Measurements from ENCODE around the gene GIT1. TPM values are rescaled to one million over a fixed set of nuclear protein-coding genes. Genes with fewer than 3 reads are reported as not detected.

Gene GIT1
- total RNA-seq, 1 experiment from 2014 or later = 24.2 TPM

GRCh38 chr17:29588562-29589411 lies 661 bp downstream of the GIT1 start:
- peak overlapping the region; percentile 55 for H2AFZ ChIP-seq (ENCODE audit: low read length)

GRCh38 chr17:29588017-29588561 lies 1.4 kb downstream of the GIT1 start:
- intact Hi-C loops (cut with micrococcal nuclease) = no loop called here
- POLR2A ChIA-PET (ENCODE audit: unreplicated experiment) = interaction anchor here (0.6 kb wide), 1 partner anchor 197 kb away, joined by 9 read pairs; no protein-coding TSS in a partner anchor
- Histone ChIP-seq H3K79me2 (ENCODE audit: low read length) (peaks cover 40% of the 10 kb centered on the region), H3K27me3 (ENCODE audit: low read length) (no peaks in the 10 kb centered on the region), H3F3A (ENCODE audit: low read length, unreplicated experiment) (no peaks in the 10 kb centered on the region), H3K4me3 (ENCODE audit: low read length) (peak overlapping the region; percentile 89), H3K27ac (ENCODE audit: low read length) (no peak overlapping the region), H3K9ac (ENCODE audit: low read length) (peak overlapping the region; percentile 66), H4K20me1 (ENCODE audit: low read length) (no peaks in the 10 kb centered on the region), H3K9me2 (replicated peaks; ENCODE audit: low read length) (no peaks in the 10 kb centered on the region), H3K9me3 (ENCODE audit: low read length) (no peaks in the 10 kb centered on the region), H2AFZ (ENCODE audit: low read length) (no peak overlapping the region), H3K4me1 (ENCODE audit: insufficient read depth, low read length) (peaks cover 32% of the 10 kb centered on the region), H3K4me2 (ENCODE audit: low read length) (peak overlapping the region; percentile 99), H3K36me3 (ENCODE audit: low read depth, low read length) (no peaks in the 10 kb centered on the region)
- no peak for DNase-seq
- BruUV-seq (replicated peaks) = no TSS peak
- CTCF ChIA-PET = interaction anchor here (2.0 kb wide), 1 partner anchor 29 kb away, joined by 9 read pairs; no protein-coding TSS in a partner anchor
- TF ChIP-seq EZH2 (IDR thresholded peaks at IDR 0.05; ENCODE audit: low read length, unreplicated experiment) (no peak), EZH2phosphoT487 (IDR thresholded peaks at IDR 0.05; ENCODE audit: borderline replicate concordance, low read length) (no peak), CTCF (conservative IDR thresholded peaks at IDR 0.05; ENCODE audit: low read depth, low read length) (no peak)
- ATAC-seq = no peak

More at GRCh38 chr17:29588562-29589411, 661 bp downstream of the GIT1 start:
- H3K27ac ChIP-seq (ENCODE audit: low read length) = no peak overlapping the region
- peak overlapping the region; percentile 99 for H3K4me2 ChIP-seq (ENCODE audit: low read length)
- peak overlapping the region; percentile 89 for H3K4me3 ChIP-seq (ENCODE audit: low read length)
- H3K36me3 ChIP-seq (ENCODE audit: low read depth, low read length) = no peaks in the 10 kb centered on the region
- no peaks in the 10 kb centered on the region for H3K9me2 ChIP-seq (replicated peaks; ENCODE audit: low read length)
- H3K9me3 ChIP-seq (ENCODE audit: low read length) = no peaks in the 10 kb centered on the region
- peak; percentile 15 for DNase-seq
- intact Hi-C loops (cut with micrococcal nuclease) = no loop called here
- TF ChIP-seq EZH2phosphoT487 (IDR thresholded peaks at IDR 0.05; ENCODE audit: borderline replicate concordance, low read length) (no peak), EZH2 (IDR thresholded peaks at IDR 0.05; ENCODE audit: low read length, unreplicated experiment) (no peak), CTCF (conservative IDR thresholded peaks at IDR 0.05; ENCODE audit: low read depth, low read length) (no peak)
- H3K9ac ChIP-seq (ENCODE audit: low read length) = peak overlapping the region; percentile 66
- ChIA-PET CTCF (interaction anchor here (2.0 kb wide), 1 partner anchor 29 kb away, joined by 9 read pairs; no protein-coding TSS in a partner anchor), POLR2A (ENCODE audit: unreplicated experiment) (no interaction called here)
- no TSS peak for BruUV-seq (replicated peaks)
- H3F3A ChIP-seq (ENCODE audit: low read length, unreplicated experiment) = no peaks in the 10 kb centered on the region
- H3K4me1 ChIP-seq (ENCODE audit: insufficient read depth, low read length) = peaks cover 32% of the 10 kb centered on the region
- peak; percentile 20 for ATAC-seq
- peaks cover 40% of the 10 kb centered on the region for H3K79me2 ChIP-seq (ENCODE audit: low read length)
- no peaks in the 10 kb centered on the region for H3K27me3 ChIP-seq (ENCODE audit: low read length)
- H4K20me1 ChIP-seq (ENCODE audit: low read length) = no peaks in the 10 kb centered on the region
